Hepatic stellate cell (primary cell): Measurements from ENCODE around the gene PARPBP.
"Not testable (repeated sequence)": the region's sequence is repeated elsewhere in the genome, so short reads cannot be mapped to it uniquely, and the experiment has no call there.

Experiments used
- DNase-seq: peaks from one replicate; pipeline ENCODE4 v3.0.0; 2011; ENCODE audit warnings: low spot score

Gene PARPBP, protein sequence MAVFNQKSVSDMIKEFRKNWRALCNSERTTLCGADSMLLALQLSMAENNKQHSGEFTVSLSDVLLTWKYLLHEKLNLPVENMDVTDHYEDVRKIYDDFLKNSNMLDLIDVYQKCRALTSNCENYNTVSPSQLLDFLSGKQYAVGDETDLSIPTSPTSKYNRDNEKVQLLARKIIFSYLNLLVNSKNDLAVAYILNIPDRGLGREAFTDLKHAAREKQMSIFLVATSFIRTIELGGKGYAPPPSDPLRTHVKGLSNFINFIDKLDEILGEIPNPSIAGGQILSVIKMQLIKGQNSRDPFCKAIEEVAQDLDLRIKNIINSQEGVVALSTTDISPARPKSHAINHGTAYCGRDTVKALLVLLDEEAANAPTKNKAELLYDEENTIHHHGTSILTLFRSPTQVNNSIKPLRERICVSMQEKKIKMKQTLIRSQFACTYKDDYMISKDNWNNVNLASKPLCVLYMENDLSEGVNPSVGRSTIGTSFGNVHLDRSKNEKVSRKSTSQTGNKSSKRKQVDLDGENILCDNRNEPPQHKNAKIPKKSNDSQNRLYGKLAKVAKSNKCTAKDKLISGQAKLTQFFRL

DNA sequence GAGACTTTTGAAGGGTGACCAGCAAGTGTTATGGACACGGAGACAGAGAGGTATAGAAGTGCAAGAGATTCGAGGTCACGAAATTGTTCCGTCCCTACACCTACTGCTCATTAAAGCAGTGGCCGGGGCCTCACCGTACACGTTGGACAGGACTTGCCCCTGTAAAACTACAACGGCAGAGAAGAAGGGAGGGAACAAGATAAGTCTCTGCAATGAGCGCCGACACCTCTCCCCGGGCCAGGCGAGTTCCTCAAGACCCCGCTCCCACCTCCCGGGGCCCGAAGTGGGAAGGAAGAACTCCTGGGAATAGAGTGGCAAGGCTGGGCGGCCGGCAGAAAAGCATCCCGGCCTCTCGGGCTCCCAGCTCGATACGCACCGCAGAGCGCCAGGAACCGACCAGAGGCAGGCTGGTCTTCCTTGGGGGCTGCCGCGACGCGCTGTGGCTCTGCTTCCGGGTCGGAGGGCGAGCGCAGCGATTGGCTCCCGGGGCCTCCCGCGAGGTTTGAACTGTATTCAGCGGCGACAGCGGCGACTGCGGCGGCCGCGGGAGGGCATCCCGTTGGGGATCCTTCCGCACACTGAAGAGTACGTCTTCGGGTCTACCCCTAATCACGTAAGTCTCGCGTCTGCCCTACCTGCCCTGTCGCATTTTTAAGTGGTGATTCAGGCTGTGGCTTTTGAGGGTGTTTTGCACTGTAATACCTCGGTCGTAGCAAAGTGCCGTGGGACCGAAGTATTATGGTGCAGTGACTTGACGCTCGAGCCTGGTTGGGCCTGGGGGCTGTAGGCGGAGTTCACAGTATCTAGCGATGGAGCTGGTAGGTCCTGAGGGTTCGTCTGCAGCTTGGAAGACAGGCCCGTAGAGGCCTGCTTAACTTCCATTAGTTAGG, at the start of gene PARPBP, which contains the start of gene NUP37:
TSS of gene PARPBP (plus strand) at position 510 of the 890 bp plus-strand sequence. CDS start 3,706 bp downstream, outside the sequence.
TSS of gene NUP37 (minus strand) at position 441 of the 890 bp plus-strand sequence. CDS start 1,596 bp downstream, outside the sequence.
- peak; percentile 85 for DNase-seq

DNA sequence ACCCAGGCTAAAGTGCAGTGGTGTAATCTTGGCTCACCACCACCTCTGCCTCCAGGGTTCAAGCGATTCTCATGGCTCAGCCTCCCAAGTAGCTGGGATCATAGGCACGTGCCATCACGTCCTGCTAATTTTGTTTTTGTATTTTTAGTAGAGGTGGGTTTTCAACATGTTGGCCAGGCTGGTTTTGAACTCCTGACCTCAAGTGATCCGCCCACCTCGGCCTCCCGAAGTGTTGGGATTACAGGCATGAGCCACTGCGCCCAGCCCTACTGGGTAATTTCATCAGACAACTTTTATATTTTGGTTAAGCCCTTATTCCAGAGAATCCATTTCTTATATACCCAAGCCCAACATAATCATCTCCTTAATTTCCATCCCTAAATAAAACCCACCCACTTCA, 47.9 kb upstream of the PARPBP start:
- not testable (repeated sequence) for DNase-seq

DNA sequence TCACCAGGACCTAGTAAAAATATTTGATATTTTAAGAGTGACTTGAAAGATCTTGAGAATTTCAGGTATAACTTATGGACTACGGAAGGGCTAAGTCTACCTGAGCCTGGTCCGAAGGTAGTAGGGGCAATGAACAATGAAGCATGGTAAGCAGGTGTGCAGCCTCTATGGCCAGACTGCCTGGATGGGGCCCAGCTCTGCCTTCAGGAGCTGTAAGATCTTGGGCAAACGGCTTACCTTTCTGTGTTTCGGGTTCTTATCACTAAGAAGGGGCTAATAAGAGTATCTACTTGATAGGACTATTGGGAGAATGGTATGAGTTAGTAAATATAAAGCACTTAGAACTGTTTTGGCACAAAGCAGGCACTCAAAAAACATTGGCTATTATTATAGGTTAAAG, 39.1 kb upstream of the PARPBP start:
- no peak for DNase-seq

DNA sequence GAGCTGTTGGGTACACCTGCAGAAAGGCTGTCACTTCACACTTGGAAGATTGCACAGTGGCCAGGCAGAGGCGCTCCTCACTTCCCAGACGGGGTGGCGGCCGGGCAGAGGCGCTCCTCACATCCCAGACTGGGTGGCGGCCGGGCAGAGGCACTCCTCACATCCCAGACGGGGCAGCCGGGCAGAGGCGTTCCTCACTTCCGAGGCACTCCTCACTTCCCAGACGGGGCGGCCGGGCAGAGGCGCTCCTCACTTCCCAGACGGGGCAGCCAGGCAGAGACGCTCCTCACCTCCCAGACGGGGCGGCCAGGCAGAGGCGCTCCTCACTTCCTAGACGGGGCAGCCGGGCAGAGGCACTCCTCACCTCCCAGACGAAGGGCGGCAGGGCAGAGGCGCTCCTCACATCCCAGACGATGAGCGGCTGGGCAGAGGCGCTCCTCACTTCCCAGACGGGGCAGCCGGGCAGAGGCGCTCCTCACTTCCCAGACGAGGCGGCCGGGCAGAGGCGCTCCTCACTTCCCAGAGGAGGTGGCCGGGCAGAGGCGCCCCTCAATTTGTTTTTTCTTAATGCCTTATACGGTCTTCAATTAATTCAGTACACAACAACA, 30.7 kb upstream of the PARPBP start:
- DNase-seq = not testable (repeated sequence)

DNA sequence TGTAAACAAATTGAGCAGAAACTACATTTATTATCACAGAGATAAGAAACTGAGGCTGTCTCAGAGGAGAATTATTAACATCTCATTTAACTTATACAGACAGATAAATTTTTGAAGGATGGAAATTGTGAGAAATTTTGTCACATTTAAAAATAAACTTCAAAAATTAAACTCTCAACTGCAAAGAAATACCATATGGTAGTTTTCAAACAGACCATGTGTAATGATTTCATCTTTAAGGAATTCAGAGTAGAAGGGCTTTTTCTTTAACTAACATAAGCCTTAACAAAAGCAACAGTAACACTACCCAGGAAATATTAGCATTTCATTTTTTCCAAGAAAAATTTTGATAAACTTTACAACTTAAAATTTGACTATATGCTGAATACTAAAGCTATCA, 26.7 kb upstream of the PARPBP start:
- peak; percentile 26 for DNase-seq

DNA sequence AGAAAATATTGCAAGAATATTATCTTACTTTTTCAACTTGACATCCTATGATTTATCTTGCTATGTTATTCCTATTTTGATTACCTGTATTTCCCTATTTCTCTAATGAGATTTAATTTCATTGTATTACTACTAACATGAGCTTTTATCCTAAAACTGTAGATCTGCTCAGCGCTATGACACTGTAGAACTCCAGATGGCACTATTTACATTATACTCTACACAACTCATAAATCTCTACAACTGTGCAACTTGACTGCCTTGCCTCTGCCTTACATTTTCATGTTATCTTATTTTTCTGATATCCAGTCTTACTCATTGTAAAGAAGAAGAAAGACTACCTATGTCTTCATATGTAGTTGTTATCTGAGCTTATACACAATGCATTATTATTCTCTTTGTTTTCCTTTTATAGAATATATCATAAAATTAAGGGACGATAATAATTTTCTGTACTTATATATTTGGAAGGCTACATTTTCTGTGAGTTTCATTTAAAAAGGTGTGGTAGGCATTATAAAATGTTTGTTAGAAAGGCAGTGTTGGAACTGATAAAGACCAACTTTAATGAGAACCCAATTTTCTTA, 24.2 kb upstream of the PARPBP start:
- peak; percentile 4 for DNase-seq

DNA sequence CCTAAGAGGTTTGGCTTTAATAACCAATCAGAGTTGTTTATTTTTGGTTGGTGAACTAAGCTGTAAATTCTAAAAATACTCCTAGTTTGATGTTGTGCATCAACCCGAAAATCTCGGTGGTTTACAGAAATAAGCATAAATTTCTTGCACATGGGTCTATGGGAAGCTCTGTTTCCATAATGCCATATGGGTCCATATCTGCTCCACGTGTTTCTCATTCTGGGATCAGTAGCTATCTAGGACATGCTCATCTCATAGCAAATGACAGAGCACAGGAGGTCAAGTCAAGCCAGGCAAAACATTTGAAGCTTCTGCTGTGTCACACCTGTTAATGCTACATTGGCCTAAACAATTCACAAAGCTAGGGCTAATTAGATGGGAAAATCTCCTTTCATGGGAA, 23.1 kb upstream of the PARPBP start:
- DNase-seq = no peak

DNA sequence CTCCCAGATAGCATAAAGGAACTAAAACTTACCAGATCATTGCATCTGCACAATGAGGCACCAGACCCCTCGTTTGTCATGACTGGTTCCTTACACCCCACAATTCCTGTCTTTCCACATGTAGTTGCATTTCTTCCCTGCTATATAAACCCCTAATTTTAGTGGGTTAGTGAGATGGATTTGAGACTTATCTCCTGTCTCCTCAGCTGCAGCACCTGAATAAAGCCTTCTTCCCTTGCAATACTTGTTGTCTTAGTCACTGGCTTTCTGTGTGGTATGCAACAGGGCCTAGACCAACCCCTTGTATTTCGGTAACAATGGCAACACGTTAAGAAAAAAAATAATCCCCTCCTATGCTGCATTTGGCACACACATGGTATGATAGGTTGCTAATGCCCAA, 13.1 kb upstream of the PARPBP start:
- no peak for DNase-seq

DNA sequence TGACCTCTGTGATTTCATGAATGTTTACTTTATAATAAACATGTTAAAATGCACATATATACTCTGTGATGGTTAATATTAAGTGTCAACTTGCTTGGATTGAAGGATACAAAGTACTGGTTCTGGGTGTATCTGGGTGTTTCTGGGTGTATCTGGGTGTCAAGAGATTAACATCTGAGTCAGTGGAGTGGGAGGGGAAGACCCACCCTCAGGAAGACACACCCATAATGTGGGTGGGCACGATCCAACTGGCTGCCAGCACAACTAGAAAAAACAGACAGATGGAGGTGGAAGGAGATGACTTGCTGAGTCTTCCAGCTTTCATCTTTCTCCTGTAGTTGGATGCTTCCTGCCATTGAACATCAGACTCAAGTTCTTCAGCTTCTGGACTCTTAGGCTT, 12.0 kb upstream of the PARPBP start:
- no peak for DNase-seq

DNA sequence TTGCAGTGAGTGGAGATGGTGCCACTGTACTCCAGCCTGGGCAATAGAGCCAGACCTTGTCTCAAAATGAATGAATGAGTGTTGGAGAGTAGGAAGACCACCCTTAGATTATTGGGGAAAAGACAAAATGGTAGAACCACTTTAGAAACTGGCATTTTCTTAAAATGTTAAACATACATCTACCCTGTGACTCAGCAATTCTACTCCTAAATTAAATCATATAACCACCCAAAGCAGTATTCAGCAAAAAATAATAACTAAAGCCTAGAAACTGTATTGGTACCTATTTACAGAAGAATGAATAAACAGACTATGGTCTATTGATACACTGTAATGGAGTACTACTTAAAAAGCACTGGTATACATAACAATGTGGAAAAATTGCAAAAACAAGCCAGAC, 9.2 kb upstream of the PARPBP start:
- no peak for DNase-seq

DNA sequence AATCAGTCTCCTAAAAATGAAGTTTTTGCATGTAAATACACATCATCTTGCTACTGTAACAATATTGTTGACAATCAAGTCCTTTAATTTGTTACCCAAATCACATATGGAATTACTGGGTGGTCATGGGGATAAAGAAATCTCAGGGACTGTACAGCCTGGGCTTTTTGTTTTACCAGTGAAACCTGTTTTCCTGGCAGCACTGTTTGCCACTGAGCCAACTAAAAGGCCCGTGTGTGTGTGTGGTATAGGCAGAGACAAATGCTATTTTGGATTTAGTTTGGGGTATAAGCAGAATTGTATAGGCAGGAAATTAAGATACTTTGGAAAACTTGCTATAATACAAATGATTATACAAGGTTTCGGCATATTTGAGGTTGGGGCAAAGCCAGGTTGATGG, 5.8 kb upstream of the PARPBP start:
- no peak for DNase-seq

DNA sequence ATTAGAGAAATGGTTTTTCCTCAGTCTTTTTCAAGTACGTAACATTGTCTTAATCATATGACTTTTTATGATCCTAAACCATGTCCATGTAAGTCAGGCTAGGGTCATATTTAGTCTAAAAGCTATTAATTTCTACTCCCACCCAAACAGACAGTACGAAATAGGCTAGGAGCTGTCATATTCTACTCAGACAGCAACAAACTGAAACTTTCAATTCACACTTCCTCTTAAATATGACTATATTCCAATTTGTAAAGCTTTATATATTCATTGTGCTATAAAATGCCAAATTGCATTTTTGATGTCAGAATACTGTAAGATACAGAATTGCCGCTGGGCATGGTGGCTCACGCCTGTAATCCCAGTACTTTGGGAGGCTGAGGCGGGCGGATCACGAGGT, 3.6 kb upstream of the PARPBP start:
- no peak for DNase-seq

DNA sequence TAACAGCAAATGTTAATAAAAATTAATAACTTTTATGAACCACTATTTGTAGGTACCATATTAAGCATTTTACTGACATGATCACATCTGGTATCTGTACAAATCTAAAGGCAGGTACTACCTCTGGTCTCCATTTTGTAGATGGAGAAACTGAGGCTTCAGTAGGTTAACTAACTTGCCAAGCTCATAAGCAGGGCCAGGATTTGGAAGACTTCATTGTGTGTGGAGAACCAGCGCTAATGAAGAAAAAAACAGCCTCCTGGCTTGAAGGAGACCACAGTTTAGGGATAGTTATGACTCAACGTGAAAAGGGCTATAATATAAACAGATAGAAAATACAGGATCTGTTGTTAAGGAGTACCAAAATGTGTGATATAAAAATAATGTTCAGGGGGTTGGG, 1.1 kb upstream of the PARPBP start:
- DNase-seq = no peak

DNA sequence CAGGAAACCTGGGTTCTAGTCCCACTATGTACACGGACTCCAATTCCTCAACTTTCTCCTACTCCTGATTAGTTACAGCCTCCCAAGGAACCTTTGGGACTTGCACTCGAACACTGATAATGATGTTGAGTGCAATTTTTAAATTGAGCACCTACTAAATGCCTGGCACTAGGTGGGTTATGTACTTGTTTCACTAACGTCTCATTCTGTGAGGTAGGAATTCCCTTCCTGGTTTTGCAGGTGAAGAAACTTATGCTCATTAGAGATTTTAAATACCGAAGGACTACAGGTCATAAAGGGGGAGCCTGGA, 536 bp downstream of the PARPBP start:
- DNase-seq = no peak

DNA sequence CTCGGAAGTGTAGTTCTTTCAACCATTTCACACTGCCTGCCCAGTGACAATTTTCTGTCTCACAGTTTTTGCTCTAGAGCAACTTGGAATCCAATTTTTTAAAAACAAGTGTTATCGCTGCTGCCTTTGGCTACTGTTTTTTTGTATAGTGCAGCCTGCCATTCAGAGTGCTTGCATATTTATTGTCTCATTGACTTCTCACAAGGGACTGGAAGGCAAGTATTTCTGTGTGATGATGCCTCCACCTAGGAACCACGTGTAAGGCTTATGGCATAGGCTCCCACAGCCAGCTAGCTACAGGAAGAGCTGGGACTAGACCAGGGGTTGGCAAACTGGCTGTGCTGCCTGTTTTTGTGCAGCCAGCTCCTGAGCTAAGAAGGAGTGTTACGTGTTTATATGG, 903 bp downstream of the PARPBP start:
- DNase-seq = peak; percentile 19

DNA sequence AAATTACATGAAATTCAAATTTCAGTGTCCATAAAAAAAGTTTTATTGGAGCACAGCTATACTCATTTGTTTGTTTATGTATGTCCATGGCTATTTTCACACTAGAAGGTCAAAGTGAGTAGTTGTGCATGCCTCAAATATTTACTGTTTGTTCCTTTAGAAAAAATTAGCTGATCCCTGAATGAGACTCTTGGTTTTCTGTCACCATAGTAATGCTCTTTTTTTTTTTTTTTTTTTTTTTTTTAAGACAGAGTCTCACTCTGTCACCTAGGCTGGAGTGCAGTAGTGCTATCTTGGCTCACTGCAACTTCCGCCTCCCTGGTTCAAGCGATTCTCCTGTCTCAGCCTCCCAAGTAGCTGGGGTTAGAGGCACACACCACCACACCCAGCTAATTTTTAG, 1.3 kb downstream of the PARPBP start:
- not testable (repeated sequence) for DNase-seq

DNA sequence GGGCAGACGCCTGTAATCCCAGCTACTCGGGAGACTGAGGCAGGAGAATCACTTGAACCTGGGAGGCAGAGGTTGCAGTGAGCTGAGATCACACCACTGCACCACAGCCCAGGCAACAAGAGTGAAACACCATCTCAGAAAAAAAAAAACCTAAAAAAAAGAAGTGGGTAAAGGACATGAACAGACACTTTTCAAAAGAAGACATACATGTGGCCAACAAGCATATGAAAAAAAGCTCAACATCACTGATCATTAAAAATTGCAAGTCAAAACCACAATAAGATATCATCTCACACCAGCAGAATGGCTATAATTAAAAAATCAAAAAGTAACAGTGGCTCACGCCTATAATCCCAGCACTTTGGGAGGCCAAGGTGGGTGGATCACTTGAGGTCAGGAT, 10.7 kb downstream of the PARPBP start:
- DNase-seq = not testable (repeated sequence)

DNA sequence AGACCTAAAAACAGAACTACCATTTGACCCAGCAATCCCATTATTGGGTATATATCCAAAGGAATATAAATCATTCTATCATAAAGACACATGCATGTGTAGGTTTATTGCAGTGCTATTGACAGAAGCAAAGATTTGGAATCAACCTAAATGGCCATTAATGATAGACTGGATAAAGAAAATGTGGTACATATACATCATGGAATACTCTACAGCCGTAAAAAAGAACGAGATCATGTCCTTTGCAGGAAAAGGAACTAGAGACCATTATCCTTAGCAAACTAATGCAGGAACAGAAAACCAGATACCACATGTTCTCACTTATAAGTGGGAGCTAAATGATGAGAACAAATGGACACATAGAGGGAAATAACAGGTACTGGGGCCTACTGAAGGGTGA, 11.5 kb downstream of the PARPBP start:
- not testable (repeated sequence) for DNase-seq

DNA sequence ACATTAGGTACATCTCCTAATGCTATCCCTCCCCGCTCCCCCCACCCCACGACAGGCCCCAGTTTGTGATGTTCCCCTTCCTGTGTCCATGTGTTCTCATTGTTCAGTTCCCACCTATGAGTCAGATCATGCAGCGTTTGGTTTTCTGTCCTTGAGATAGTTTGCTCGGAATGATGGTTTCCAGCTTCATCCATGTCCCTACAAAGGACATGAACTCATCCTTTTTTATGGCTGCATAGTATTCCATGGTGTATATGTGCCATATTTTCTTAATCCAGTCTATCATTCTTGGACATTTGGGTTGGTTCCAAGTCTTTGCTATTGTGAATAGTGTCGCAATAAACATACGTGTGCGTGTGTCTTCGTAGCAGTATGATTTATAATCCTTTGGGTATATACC, 17.6 kb downstream of the PARPBP start:
- DNase-seq = not testable (repeated sequence)

DNA sequence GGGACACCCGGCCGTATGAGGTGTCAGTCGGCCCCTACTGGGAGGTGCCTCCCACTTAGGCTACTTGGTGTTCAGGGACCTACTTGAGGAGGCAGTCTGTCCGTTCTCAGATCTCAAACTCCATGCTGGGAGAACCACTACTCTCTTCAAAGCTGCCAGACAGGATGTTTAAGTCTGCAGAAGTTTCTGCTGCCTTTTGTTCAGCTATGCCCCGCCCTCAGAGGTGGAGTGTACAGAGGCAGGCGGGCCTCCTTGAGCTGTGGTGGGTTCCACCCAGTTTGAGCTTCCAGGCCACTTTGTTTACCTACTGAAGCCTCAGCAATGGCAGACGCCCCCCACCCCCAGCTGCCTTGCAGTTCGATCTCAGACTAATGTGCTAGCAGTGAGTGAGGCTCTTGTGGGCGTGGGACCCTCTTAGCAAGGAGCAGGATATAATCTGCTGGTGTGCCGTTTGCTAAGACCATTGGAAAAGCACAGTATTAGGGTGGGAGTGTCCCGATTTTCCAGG, 22.9 kb downstream of the PARPBP start:
- not testable (repeated sequence) for DNase-seq

DNA sequence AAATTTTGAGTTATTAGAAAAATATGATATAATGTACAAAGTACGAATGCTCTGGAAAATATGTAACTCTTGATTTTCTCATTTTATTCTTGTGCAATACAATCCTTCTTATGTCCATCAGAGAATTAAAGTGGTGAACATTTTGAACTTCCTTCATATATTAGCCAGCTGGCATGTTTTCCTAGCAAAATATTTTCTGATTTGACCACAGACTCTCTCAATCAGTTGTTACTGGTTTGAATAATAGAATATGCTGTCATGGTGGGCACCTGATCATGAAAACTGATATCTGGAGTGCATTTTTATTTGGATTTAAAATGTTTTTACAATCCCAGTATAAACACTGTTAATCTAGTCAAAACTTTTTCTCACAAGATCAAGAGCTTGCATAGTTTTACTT, 24.2 kb downstream of the PARPBP start:
- DNase-seq = no peak
